Ovary (tissue), 3 donors: ENCODE data around the gene CFAP300.

Source experiments
- CTCF ChIP-seq, 3 donors: fragments of 450-650 bp in 2 of 3; fragments of 200-600 bp in 1 of 3; IDR thresholded peaks; one replicate each; pipeline versions ENCODE4 v1.5.1 to v1.8.0; 2016 to 2022; ENCODE audit warnings: antibody characterized with exemption in 3 of 3, mild to moderate bottlenecking in 1 of 3
- POLR2A ChIP-seq: fragments of 450-650 bp; IDR thresholded peaks from one replicate; pipeline ENCODE4 v1.6.1; 2017; ENCODE audit warnings: antibody characterized with exemption, mild to moderate bottlenecking, moderate library complexity
- donor health status: DM: no; HTN: no; CAD: no.

GRCh38 chr11:102036757-102037156, 10.5 kb upstream of the CFAP300 start:
- no peak for TF ChIP-seq CTCF (IDR thresholded peaks at IDR 0.05)
- TF ChIP-seq POLR2A: no peak
